WTC11 (cell line): ENCODE measurements around the gene DHX40. TPM values are rescaled to one million over a fixed set of nuclear protein-coding genes. Genes with fewer than 3 reads are reported as not detected.
A peak's percentile ranks its signal among the peaks of the same experiment; 100 is the strongest.

Source experiments
- ATAC-seq: fragments of 200-7000 bp; cut with Tn5 transposase; 2 replicates; pipeline ENCODE4 v1.10.0; 2021; ENCODE audit warnings: mild to moderate bottlenecking, moderate library complexity
- CTCF ChIA-PET: fragments of 300-600 bp; sonication (Branson Sonifier 250); formaldehyde crosslinking; loops from one replicate; lab custom pipeline; 2021; ENCODE audit warnings: antibody characterized with exemption; lab: Charles Lee
- POLR2A ChIA-PET: fragments of 350-600 bp; sonication (Branson Sonifier 250); formaldehyde crosslinking; loops from one replicate; lab custom pipeline; 2021; ENCODE audit warnings: antibody characterized with exemption; lab: Charles Lee
- DNase-seq: peaks from one replicate; pipeline ENCODE4 v3.0.0; 2021; ENCODE audit warnings: low spot score
- H3K27ac Mint-ChIP-seq: 2 replicates; pipeline ENCODE4 v1.8.0; 2021; ENCODE audit warnings: mixed read lengths
- H3K27me3 Mint-ChIP-seq: 2 replicates; pipeline ENCODE4 v1.8.0; 2021; ENCODE audit warnings: low read depth, mild to moderate bottlenecking, moderate library complexity, mixed read lengths
- H3K36me3 Mint-ChIP-seq: 2 replicates; pipeline ENCODE4 v1.8.0; 2021; ENCODE audit warnings: mixed read lengths
- H3K4me1 Mint-ChIP-seq: 2 replicates; pipeline ENCODE4 v1.8.0; 2022; ENCODE audit warnings: mixed read lengths
- H3K4me3 Mint-ChIP-seq: 2 replicates; pipeline ENCODE4 v1.8.0; 2021; ENCODE audit warnings: mild to moderate bottlenecking, moderate library complexity, mixed read lengths
- H3K9me3 Mint-ChIP-seq: 2 replicates; pipeline ENCODE4 v1.8.0; 2021; ENCODE audit warnings: mixed read lengths
- CTCF ChIP-seq: fragments of 200-600 bp; IDR thresholded peaks from 2 replicates; pipeline ENCODE4 v1.8.0; 2022; ENCODE audit warnings: antibody characterized with exemption
- E2F4 ChIP-seq: sonication (generic); formaldehyde crosslinking; IDR thresholded peaks from 2 replicates; pipeline ENCODE4 v1.8.1; 2022; ENCODE audit warnings: low read depth, mild to moderate bottlenecking, moderate library complexity, missing genetic modification reagents, borderline replicate concordance
- EMX1 ChIP-seq: fragments of 250-450 bp; sonication (Bioruptor Pico); IDR thresholded peaks from 2 replicates; pipeline ENCODE4 v1.8.0; 2021; ENCODE audit warnings: mild to moderate bottlenecking
- FOXK1 ChIP-seq: sonication (generic); formaldehyde crosslinking; IDR thresholded peaks from 2 replicates; pipeline ENCODE4 v1.8.0; 2022; ENCODE audit warnings: mild to moderate bottlenecking, moderate library complexity, missing genetic modification reagents
- FOXP4 ChIP-seq: sonication (generic); formaldehyde crosslinking; IDR thresholded peaks from 2 replicates; pipeline ENCODE4 v1.8.0; 2022; ENCODE audit warnings: mild to moderate bottlenecking, missing genetic modification reagents
- GRHL2 ChIP-seq: fragments of 250-450 bp; sonication (Bioruptor Pico); IDR thresholded peaks from 2 replicates; pipeline ENCODE4 v1.8.0; 2022; ENCODE audit warnings: mild to moderate bottlenecking, moderate library complexity; ENCODE audit not compliant: insufficient replicate concordance, severe bottlenecking
- HMGA2 ChIP-seq: fragments of 250-450 bp; sonication (Bioruptor Pico); IDR thresholded peaks from 2 replicates; pipeline ENCODE4 v1.4.0; 2021; ENCODE audit warnings: mild to moderate bottlenecking, moderate library complexity
- IRF1 ChIP-seq: sonication (generic); formaldehyde crosslinking; IDR thresholded peaks from 2 replicates; pipeline ENCODE4 v1.8.0; 2023; ENCODE audit warnings: missing genetic modification reagents
- JUN ChIP-seq: sonication (generic); formaldehyde crosslinking; IDR thresholded peaks from 2 replicates; pipeline ENCODE4 v1.8.0; 2023; ENCODE audit warnings: mild to moderate bottlenecking, missing genetic modification reagents
- MLX ChIP-seq: sonication (generic); formaldehyde crosslinking; IDR thresholded peaks from 2 replicates; pipeline ENCODE4 v1.8.1; 2023; ENCODE audit warnings: mild to moderate bottlenecking, missing genetic modification reagents, moderate library complexity
- MXD4 ChIP-seq: fragments of 250-450 bp; sonication (Bioruptor Pico); IDR thresholded peaks from 2 replicates; pipeline ENCODE4 v1.8.0; 2021; ENCODE audit warnings: mild to moderate bottlenecking, moderate library complexity, borderline replicate concordance
- SOX15 ChIP-seq: fragments of 250-450 bp; sonication (Bioruptor Pico); IDR thresholded peaks from 2 replicates; pipeline ENCODE4 v1.9.0; 2021; ENCODE audit warnings: mild to moderate bottlenecking
- TCF7 ChIP-seq: sonication (generic); formaldehyde crosslinking; IDR thresholded peaks from 2 replicates; pipeline ENCODE4 v1.8.0; 2022; ENCODE audit warnings: mild to moderate bottlenecking, low read depth, missing genetic modification reagents, moderate library complexity
- TP53 ChIP-seq: sonication (generic); formaldehyde crosslinking; IDR thresholded peaks from 2 replicates; pipeline ENCODE4 v1.8.1; 2023; ENCODE audit warnings: mild to moderate bottlenecking, missing genetic modification reagents
- USF2 ChIP-seq: sonication (generic); formaldehyde crosslinking; IDR thresholded peaks from 2 replicates; pipeline ENCODE4 v1.8.1; 2023; ENCODE audit warnings: mild to moderate bottlenecking, missing genetic modification reagents, moderate library complexity
- ZMAT4 ChIP-seq: fragments of 250-450 bp; sonication (Bioruptor Pico); IDR thresholded peaks from 2 replicates; pipeline ENCODE4 v1.9.0; 2021; ENCODE audit warnings: mild to moderate bottlenecking
- ZNF423 ChIP-seq: fragments of 250-450 bp; sonication (Bioruptor Pico); IDR thresholded peaks from 2 replicates; pipeline ENCODE4 v2.1.2; 2022; ENCODE audit warnings: mild to moderate bottlenecking, moderate library complexity
- ZNF425 ChIP-seq: fragments of 250-450 bp; sonication (Bioruptor Pico); conservative IDR thresholded peaks from 2 replicates; pipeline ENCODE4 v1.9.0; 2021; ENCODE audit warnings: mild to moderate bottlenecking
- ZSCAN18 ChIP-seq: fragments of 250-450 bp; sonication (Bioruptor Pico); IDR thresholded peaks from 2 replicates; pipeline ENCODE4 v2.1.2; 2022; ENCODE audit warnings: mild to moderate bottlenecking, moderate library complexity
- total RNA-seq: library from RNA; stranded (reverse); gene quantifications from 3 replicates; pipeline ENCODE4 v1.2.3, GENCODE V29; 2021

Gene DHX40
- total RNA-seq, 1 experiment from 2014 or later: 26.9 TPM

- CTCF ChIA-PET: interaction anchor here (0.5 to 1.6 kb wide), 2 partner anchors 12 to 302 kb away, joined by 3 to 5 read pairs; no protein-coding TSS in a partner anchor
- Mint-ChIP-seq H3K36me3 (peaks cover 27% of the 10 kb centered on the region), H3K27me3 (no peaks in the 10 kb centered on the region), H3K27ac (no peak overlapping the region), H3K9me3 (no peaks in the 10 kb centered on the region), H3K4me3 (no peak overlapping the region), H3K4me1 (no peaks in the 10 kb centered on the region; the same call in 1 of the 2 replicates)
- DNase-seq (no peak), ATAC-seq (no peak)
- no peak for TF ChIP-seq IRF1 (CRISPR knock-in tag)
- no peak for TF ChIP-seq E2F4 (CRISPR knock-in tag)
- no peak for TF ChIP-seq TP53
- POLR2A ChIA-PET: no interaction called here
These were observed 41.7 kb downstream of the DHX40 start for GRCh38 chr17:59607061-59607460.

GRCh38 chr17:59607817-59608403, 42.5 kb downstream of the DHX40 start:
- ChIA-PET CTCF (interaction anchor here (0.5 to 1.6 kb wide), 2 partner anchors 11 to 301 kb away, joined by 3 to 5 read pairs; no protein-coding TSS in a partner anchor), POLR2A (interaction anchor here (0.6 kb wide), 1 partner anchor 377 kb away, joined by 3 read pairs; no protein-coding TSS in a partner anchor)
- H3K27ac Mint-ChIP-seq: no peak overlapping the region
- H3K36me3 Mint-ChIP-seq: peaks cover 24% of the 10 kb centered on the region
- TF ChIP-seq CTCF: peak; percentile 64
- TF ChIP-seq SOX15 (CRISPR knock-in tag): no peak
- H3K4me3 Mint-ChIP-seq: no peak overlapping the region
- H3K4me1 Mint-ChIP-seq: no peaks in the 10 kb centered on the region
- peak; percentile 76 for ATAC-seq
- peak; percentile 73 for DNase-seq
- no peaks in the 10 kb centered on the region for H3K27me3 Mint-ChIP-seq
- H3K9me3 Mint-ChIP-seq: no peaks in the 10 kb centered on the region

GRCh38 chr17:59611503-59611902, 46.1 kb downstream of the DHX40 start:
- no peaks in the 10 kb centered on the region for H3K4me1 Mint-ChIP-seq
- no peak for ATAC-seq
- CTCF ChIA-PET: no interaction called here

More at GRCh38 chr17:59611503-59611902, 46.1 kb downstream of the DHX40 start:
- no peaks in the 10 kb centered on the region for H3K9me3 Mint-ChIP-seq
- no peak overlapping the region for H3K27ac Mint-ChIP-seq
- H3K4me3 Mint-ChIP-seq: no peak overlapping the region
- no peak for DNase-seq
- TF ChIP-seq MLX (CRISPR knock-in tag) (no peak), GRHL2 (CRISPR knock-in tag) (no peak), ZNF423 (CRISPR knock-in tag) (no peak), HMGA2 (CRISPR knock-in tag) (no peak), JUN (CRISPR knock-in tag) (no peak), EMX1 (no peak), ZNF425 (CRISPR knock-in tag) (no peak), FOXK1 (CRISPR knock-in tag) (no peak), ZMAT4 (CRISPR knock-in tag) (no peak), USF2 (CRISPR knock-in tag) (no peak), TCF7 (CRISPR knock-in tag) (no peak), MXD4 (CRISPR knock-in tag) (no peak), FOXP4 (CRISPR knock-in tag) (no peak), ZSCAN18 (no peak)
- no peaks in the 10 kb centered on the region for H3K27me3 Mint-ChIP-seq
- POLR2A ChIA-PET: no interaction called here
- H3K36me3 Mint-ChIP-seq: peaks cover 14% of the 10 kb centered on the region
